AML-193 (cell line): ENCODE results near the gene CD6.

Experiments used
- DNase-seq, 2 experiments: peaks; one replicate each; lab custom pipeline; 2025; lab: John Stamatoyannopoulos, UW

Gene CD6, protein sequence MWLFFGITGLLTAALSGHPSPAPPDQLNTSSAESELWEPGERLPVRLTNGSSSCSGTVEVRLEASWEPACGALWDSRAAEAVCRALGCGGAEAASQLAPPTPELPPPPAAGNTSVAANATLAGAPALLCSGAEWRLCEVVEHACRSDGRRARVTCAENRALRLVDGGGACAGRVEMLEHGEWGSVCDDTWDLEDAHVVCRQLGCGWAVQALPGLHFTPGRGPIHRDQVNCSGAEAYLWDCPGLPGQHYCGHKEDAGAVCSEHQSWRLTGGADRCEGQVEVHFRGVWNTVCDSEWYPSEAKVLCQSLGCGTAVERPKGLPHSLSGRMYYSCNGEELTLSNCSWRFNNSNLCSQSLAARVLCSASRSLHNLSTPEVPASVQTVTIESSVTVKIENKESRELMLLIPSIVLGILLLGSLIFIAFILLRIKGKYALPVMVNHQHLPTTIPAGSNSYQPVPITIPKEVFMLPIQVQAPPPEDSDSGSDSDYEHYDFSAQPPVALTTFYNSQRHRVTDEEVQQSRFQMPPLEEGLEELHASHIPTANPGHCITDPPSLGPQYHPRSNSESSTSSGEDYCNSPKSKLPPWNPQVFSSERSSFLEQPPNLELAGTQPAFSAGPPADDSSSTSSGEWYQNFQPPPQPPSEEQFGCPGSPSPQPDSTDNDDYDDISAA

DNA sequence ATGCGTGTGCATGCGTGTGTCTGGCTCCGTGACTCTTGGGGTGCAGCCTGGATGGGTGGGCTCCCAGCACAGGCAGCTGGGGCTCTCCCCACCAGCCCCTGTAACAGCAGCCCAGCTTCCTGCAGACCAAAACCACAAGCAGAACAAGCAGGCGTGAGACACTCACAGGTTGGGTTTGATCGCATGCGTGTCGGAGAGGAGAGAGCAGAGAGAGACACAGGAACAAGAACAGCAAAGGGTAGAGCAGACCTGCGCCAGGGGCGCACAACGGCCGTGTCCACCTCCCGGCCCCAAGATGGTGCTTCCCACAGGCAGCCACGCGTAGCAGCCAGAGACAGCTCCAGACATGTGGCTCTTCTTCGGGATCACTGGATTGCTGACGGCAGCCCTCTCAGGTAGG is at the start of gene CD6:
TSS of gene CD6 (plus strand) at position 161 of the 400 bp plus-strand sequence. CDS start at position 347, 186 bp downstream.
- no peak for DNase-seq

DNA sequence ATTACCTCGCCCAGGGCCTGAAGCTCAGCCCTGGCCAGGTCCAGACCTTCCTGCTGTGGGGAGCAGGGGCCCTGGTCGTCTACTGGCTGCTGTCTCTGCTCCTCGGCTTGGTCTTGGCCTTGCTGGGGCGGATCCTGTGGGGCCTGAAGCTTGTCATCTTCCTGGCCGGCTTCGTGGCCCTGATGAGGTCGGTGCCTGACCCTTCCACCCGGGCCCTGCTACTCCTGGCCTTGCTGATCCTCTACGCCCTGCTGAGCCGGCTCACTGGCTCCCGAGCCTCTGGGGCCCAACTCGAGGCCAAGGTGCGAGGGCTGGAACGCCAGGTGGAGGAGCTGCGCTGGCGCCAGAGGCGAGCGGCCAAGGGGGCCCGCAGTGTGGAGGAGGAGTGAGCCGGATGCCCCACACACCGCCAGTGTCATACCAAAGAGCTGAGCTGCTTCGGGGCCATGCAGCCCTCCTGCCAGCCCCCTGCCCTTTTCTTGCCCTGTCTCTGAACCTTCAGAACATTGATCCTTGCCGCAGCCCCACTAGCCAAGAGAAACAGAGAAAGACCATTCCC is 49.6 kb upstream of the CD6 start:
- no peak for DNase-seq

- no peak for DNase-seq
Measured at GRCh38 chr11:60922906-60923305, 48.6 kb upstream of the CD6 start.

DNA sequence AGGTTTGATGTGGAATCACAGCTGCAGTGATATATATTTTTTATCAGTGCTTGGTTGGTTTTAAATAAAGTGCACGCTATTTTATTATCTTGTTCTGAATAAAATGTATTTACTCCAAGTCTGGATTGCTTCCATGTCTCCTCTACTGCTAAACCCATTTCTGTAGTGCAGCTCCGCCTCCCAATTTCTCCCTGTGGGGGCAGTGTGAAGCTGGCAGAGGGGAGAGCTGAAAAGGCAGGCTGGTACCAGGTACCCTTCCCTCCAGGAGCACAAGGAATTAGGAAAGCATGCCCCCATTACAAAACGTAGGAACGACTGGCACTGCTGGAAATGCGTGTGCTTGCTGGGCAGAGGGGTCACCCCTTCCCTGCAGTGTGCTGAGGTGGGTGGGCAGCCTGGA is 48.2 kb upstream of the CD6 start:
- no peak for DNase-seq

DNA sequence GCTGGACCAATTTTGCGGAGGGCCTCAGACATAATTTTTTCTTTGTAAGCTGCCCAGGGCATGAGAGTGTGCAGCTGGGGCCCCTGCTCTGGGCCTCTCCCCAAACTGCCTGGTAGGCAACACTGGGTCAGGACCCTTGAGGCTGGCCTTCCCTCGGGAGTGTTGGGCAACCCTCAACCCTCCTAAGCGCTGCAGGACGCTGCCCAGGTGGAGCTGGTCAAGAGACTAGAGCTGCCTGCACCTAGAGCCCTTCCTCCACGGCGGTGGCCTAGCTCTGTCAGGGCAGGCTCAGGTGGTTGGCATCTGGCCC is 47.7 kb upstream of the CD6 start:
- no peak for DNase-seq

GRCh38 chr11:60924110-60924905 is 47.2 kb upstream of the CD6 start, which contains the start of gene TMEM132A:
TMEM132A (plus strand) TSS chr11:60924460; CDS start chr11:60924634, 174 bp downstream.
- DNase-seq, result no peak

DNA sequence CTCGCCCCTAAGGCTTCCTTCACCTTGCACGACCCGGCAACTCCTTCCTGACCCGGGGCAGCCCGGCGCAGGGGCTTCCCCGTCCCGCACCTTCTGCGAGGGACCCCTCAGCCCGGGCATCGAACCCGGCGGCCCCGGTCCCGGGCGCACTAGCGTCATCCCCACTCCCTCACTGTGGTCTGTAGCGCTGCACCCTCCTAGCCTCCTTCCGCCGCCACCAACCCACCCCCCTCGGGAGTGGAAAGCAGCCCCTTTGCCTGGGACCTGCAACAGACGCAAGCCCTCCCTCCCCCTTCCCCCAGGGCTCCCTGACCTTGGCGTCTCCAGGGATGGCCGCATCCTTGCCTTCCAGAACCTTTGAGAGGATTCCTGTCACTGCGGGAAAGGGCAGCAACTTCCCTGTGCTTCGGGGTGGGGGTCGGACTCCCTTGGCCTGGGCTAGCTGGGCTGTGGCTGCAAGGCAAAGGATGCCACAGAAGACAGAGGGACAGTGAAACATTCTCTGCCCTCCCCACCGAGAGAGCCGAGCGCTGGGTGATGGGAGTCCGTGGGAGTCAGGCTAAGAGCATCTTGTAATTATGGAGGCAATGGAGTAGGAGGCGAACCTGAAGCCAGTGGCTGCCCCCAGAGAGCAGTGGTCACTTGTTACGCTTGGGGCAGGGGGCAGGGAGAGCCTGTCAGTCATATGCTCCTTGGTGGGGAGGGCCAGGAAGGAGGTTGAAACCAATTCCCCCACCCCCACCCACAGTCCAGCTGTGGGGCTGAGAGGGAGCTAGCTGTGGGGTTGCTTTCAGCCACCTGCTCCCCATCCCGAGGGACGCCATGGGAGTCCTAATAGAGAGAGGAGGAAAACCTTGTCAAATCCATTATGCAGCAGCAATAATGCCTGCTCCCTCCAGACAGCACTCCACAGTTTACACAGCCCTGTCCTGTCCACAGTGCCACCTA is 46.3 kb upstream of the CD6 start:
- no peak for DNase-seq

- no peak for DNase-seq
Measured at GRCh38 chr11:60925868-60926267, 45.6 kb upstream of the CD6 start.

DNA sequence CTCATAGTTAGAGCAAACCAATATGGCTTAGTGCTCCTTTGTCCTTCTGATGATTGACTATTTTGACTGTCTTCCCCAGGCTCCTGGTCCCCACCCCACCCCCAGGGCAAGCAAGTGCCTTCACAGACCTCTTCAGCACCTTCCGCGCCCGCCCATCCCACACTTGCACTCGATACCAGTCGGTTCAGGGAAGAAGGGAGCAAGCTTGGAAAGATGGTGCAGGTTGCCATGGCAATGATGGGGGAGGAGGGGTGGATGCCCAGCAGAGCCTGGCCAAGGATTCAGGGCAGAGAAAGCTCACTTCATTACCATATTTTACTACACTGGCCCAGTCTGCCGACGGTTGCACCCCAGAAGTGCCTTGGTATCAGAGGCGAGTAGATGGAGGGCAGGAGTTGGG is 45.0 kb upstream of the CD6 start:
- DNase-seq, result no peak

GRCh38 chr11:60927061-60927592 is 44.4 kb upstream of the CD6 start:
- DNase-seq, result no peak

GRCh38 chr11:60927600-60927999 is 43.9 kb upstream of the CD6 start:
- DNase-seq, result no peak

DNA sequence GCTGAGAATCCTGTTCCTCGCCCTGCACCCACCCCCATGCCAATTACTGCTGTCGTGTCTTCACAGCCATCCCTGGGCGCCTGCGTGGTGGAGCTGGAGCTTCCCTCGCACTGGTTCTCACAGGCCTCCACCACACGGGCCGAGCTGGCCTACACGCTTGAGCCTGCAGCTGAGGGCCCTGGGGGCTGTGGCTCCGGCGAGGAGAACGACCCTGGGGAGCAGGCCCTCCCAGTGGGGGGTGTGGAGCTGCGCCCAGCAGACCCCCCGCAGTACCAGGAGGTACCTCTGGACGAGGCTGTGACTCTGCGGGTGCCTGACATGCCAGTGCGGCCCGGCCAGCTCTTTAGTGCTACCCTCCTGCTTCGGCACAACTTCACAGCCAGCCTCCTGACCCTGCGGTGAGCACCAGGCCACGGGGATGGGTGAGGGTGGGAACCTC is 42.9 kb upstream of the CD6 start:
- DNase-seq, result no peak

GRCh38 chr11:60929764-60930163 is 41.7 kb upstream of the CD6 start:
- DNase-seq, result no peak

DNA sequence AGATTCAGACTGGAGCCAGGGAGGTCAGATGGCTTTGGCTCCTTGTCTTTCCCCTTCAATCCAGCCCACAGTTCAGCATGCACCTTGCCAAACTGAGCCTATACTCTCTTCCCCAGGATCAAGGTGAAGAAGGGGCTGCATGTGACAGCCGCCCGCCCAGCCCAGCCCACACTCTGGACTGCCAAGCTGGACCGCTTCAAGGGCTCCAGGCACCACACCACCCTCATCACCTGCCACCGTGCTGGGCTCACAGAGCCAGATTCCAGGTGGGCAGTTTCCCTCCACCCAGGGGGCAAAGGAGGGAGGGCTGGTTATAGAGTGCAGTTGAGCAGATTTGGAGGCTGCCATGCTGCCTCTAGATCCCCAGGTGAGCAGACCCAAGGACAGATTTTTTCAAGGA is 41.1 kb upstream of the CD6 start:
- DNase-seq, result no peak

- no peak for DNase-seq
Measured at GRCh38 chr11:60931917-60932316, 39.6 kb upstream of the CD6 start.

DNA sequence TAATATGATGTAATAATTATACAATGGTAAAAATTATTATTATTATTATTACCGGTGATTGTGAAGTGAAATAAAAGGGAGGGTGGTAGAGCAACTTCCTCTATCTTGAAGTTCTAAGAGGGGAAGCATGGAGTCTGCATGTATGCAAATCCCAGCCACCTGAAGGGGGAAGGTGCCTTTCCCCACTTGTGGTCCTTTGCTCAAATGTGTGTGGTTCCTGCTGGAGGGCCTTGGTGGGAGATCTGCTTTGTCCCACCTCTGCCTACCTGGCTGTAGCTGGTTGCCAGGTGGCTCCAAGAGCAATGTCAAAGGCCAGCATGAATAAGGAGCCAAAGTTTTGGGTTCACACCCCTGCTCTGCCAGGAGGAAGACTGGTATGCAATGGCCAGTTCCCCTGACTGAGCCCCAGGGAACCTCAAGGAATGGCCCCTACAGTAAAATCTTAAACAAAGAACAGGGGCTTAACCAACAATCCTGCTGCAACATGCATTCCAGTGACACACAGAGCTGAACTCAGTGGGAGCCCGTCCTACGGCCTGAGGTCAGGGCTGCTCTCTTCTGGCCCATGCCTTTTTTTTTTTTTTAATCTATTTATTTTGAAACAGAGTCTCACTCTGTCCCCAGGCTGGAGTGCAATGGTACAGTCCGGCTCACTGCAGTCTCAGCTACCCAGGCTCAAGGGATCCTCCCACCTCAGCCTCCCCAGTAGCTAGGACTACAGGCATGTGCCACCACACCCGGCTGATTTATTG is 38.7 kb upstream of the CD6 start:
- DNase-seq, result no peak

GRCh38 chr11:60933416-60934123 is 37.9 kb upstream of the CD6 start:
- no peak for DNase-seq

- no peak for DNase-seq
Measured at GRCh38 chr11:60934124-60934789, 37.2 kb upstream of the CD6 start.
